HG03280 (cell line): Measurements from ENCODE around the gene IFNAR1.

Experiments
- ATAC-seq: cut with Tn5 transposase; IDR thresholded peaks from one replicate; pipeline ENCODE4 v1.9.1; 2021; ENCODE audit warnings: mild to moderate bottlenecking, moderate library complexity; ENCODE audit not compliant: unreplicated experiment

Gene IFNAR1

DNA sequence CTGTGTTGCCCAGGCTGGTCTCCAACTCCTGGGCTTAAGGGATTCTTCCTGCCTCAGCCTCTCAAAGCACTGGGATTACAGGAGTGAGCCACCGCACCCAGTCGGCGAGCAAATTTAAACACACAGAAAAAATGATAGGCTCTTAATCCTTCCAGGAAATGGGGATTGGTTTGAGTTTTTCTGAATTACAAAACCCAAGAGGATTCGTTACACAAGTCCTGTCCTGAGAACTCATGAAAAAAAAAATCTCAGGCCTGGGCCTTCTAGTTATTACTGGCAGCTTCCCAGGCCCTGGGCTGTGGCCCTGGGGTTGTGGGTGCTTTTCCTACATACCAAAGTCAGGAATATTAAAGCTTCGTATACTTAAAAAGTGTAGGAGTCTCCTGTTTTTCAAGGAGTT is 72.2 kb downstream of the IFNAR1 start:
- ATAC-seq, result no peak

DNA sequence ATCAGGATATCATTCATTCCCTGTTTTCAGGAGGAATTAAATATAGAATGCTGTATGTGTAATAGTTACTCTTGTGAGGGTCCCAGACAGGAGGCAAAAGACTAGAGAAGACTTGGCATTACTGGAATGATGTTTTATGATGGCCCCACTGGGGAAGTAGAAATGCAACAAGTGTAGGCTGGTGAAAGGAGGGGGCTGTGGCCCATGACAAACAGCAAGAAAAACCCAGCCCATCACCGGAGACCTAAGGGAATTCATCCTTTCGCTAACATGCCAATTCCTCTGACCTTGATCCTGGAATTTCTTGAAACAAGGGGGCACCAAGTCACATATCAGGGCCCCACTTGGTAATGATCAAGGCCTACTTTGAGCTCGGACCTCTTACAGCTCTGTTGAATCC is 72.9 kb downstream of the IFNAR1 start:
- ATAC-seq, result no peak

DNA sequence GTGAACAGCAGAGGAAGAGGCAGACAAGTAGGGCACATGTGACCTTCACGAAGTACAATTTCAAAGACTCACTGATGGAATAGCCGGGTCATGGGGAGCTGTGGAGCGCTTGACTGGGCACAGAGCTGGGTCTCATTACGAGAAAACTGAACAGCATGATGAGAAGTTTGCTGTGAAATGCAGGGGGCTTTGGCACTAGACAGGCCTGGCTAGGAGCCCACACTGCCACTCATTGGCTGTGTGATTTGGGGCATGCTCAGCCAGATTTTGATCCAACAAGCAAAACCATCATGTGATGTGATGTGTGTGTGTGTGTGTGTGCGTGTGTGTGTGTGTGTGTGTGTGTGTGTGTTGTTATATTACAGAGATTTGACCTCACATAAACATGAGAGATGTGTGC is 73.6 kb downstream of the IFNAR1 start:
- ATAC-seq, result no peak

DNA sequence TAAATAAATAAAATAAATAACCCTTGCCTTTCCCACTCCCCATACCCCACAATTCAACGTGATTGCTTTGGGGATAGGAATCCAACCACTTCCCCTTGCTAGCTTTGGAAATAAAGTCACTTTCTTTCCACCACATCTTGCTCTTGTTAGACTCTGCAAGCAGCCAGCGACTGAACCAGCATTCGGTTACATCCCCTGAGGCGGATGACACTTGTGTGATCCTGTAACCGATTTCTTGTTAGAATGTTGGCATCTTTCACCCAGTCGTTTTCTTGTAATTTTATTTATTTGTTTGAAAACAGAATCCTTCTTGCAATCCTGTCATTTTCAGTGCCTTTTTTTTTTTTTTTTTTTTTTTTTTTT is 76.8 kb downstream of the IFNAR1 start:
- ATAC-seq, result no peak

DNA sequence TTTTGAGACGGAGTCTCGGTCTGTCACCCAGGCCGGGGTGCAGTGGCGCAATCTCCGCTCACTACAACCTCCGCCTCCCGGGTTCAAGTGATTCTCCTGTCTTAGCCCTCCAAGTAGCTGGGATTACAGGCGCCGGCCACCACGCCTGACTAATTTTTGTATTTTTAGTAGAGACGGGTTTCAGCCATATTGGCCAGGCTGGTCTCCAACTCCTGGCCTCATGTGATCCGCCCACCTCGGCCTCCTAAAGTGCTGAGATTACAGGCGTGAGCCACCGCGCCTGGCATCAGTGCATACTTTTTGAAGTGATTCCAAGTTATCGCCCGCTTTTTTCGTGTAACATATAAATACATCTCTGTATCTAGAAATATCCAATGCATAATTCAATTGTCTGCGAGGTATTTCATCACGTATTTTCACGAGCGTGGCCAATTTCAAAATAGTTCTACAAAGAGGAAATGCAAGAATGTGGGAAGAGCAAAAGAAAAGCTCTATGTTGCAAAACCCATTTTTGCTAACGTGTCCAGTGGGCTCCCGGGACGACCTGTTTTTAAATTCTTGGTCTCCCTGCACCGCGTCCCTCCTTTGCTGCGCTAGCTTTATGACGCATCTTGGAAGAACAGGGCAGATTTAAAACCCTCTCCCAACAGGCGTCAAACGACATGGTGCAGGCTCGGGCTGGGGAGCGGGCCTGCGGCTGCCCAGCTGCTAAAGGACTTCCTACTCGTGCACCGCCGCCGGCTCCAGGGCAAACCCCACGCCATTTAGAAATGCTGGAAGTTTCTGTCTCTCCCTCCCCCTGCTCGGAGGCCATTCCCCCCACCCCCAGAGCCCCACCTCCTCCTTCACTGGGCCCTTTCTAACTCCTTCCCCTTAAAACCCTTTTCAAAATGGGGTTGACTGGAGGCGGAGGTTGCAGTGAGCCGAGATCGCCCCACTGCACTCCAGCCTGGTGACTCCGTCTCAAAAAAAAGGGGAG is 77.5 kb downstream of the IFNAR1 start:
- no peak for ATAC-seq

DNA sequence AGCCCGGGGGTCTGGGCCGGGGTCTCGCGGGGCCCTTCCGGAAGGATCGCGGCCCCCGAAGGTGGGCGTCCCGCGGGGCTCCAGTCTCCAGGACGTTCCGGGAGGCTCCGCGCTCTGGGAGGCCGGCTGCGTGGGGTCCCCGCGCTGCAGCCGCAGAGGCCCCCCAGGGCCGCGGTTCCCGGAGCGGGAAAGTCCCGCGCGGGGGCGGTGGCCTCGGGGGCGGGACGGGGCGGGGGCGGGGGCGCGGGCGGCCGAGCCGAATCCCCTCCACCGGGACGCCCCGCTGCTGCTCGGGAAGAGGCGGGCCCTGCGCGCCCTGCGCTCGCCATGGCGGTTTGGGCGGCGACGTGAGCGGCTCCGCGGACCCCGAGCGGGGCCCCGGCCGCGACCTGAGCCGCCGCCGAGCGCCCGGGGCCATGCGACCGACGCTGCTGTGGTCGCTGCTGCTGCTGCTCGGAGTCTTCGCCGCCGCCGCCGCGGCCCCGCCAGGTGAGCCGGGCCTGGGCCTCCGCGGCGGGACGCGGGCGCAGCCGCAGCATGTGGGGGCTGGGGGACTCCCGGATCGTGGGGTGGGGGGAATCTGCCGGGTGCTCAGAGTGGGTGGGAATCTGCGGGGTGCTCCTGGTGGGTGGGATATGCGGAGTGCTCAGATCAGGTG is 78.5 kb downstream of the IFNAR1 start, which contains the start of gene IFNGR2:
Gene IFNGR2, plus strand, starts transcription at position 286 of the 658 bp plus-strand sequence. Its CDS starts 131 bp downstream, at position 417.
- peak; percentile 38 for ATAC-seq

DNA sequence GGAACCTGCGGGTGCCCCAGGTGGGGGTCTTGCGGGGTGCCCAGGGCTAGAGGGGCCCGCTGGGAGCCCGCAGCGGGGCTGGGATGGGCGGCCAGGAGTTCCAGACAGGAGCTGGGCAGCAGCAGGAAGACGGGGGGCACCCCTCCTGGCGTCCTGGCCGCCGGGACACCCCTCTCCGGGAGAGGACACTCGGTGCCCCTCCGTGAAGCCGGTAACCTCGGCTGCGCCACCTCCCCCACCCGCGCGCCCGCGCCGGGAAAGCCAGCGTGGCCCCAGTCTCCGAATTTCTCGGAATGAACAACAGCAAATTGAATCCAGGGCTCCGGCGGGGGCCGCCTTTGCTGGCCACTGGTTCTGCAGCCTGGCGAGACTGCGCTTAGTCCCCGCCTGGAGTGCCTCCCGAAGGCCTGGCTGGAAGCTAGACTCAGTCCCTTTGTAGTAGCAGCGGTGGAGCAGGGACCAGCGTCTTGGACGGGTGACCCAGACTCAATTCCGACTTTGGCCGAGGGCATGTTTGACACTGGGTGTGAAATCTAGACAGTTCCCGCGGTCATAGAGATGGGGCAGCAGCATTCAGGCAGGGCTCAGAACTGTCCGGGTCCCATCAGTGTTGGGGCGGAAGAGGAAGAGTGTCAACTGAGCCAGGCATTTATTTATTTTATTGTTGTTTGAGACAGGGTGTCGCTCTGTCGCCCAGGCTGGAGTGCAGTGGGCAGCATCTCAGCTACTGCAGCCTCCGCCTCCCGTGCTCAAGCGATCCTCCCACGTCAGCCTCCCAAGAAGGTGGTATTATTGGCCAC is 79.2 kb downstream of the IFNAR1 start:
- peak; percentile 35 for ATAC-seq

DNA sequence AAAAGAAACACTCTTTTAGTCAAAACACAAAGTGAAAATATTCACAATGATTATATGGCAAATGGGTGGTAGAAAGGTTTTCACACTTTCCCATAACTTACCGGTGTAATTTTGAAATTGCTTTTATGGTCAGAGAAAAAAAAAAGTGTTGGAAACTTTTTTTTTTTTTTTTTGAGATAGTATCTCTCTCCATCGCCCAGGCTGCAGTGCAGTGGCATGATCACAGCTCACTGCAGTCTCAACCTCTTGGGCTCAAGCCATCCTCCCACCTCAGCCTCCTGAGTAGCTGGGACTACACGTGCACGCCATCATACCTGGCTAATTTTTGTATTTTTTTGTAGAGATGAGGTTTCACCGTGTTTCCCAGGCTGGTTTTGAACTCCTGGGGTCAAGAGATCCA is 81.7 kb downstream of the IFNAR1 start:
- ATAC-seq, result no peak
